Hindlimb muscle (tissue), 1 donor: ENCODE measurements around the gene EIF4ENIF1. TPM values are rescaled to one million over a fixed set of nuclear protein-coding genes. Genes with fewer than 3 reads are reported as not detected.
"Not testable (repeated sequence)": the region's sequence is repeated elsewhere in the genome, so short reads cannot be mapped to it uniquely, and the experiment has no call there.

ENCODE experiments used
- DNase-seq: peaks from one replicate; pipeline ENCODE4 v3.0.0-alpha.2; 2013
- polyA plus RNA-seq: library from polyadenylated mRNA; unstranded; fragments of 120-200 nt; gene quantifications from one replicate; pipeline ENCODE4 v1.2.1, GENCODE V29; 2013; ENCODE audit not compliant: insufficient read length

Gene EIF4ENIF1
- polyA plus RNA-seq, 1 donor, result 31.3 TPM

DNA sequence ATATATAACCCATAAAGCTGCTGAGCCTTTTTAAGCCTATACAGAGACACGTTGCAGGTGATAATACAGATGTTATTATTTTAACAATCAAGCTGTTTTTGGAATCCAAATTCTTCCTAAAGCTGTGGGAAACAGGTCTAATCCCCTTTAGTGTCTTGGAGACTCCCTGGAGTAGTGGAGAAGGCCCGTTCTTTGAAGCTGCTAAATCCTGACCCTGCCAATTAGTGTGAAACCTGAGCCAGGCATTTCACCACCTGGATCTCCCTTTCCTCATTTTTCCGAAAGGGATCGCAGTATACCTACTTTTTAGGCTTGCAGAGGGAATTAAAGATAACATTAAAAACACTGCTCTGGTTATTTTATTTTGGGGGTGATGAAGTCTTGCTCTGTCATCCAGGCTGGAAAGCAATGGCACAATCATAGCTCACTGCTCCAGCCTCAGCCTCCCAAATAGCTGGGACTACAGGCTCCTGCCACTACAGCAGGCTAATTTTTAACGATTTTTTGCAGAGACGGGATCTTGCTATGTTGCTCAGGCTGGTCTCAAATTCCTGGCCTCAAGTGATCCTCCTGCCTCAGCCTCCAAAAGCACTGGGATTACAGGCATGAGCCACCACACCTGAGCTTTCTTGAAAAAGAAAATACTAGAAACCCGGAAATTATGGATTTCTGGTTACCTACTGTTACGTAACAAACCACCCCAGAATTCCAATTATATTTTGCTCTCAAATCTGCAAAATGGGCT lies 1.7 kb upstream of the EIF4ENIF1 start:
- no peak for DNase-seq

GRCh38 chr22:31490496-31490925 lies 869 bp upstream of the EIF4ENIF1 start:
- DNase-seq, result peak; percentile 49

DNA sequence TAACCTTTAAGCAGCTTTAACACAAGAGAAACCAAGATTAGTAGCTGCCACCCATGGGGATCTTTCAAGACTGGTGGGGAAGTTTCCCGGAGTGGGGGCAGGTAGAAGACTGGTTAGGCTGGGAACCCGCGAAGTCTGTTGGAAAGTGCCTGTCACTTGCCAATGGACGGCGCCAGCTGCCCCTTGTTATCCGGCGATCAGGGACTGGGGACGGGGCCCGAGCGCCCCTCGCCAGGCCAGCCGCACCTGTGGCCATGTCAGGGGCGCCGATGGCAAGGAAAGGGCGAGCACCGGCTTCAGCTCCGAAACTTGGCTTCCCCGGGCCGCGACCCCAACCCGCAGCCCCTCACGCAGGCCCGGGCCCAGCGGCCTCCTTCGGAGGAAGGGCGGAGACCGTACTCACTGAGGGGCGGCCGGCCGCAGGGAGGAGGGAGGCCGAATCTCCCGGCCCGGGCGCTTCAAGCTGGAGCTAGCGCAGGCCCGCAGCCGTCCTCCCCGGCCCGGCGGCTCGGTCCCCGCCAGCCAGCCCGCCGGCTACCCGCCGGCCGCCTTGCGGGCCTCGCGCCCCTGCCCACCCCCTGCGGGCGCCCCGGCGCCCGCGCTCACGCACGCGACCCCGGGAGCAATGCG lies 539 bp downstream of the EIF4ENIF1 start:
- DNase-seq, result peak; percentile 25

DNA sequence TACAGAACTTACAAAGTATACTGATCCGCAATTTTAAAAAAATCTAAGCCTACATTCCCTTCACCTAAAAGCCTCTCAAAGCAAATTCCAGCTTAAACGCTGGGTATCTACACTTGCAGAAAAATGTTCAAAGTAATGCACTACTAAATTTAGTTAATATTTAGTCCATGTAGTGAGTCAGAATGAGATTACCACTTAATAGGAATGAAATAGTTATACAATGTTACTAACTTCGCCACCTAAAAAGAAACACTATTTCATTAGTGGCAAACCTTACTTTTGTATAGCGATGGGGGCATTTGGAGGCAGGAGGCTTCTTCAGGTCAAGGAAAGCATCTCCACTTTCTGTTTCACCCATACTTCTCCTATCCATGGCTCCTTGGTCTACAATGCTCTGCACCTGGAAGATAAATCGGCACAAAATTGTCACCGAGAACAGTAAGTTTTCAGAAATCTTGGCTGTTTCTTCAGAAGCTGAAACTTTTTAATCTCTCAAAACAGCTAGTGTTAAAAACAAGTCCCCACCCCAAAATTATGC lies 1.2 kb downstream of the EIF4ENIF1 start:
- no peak for DNase-seq

DNA sequence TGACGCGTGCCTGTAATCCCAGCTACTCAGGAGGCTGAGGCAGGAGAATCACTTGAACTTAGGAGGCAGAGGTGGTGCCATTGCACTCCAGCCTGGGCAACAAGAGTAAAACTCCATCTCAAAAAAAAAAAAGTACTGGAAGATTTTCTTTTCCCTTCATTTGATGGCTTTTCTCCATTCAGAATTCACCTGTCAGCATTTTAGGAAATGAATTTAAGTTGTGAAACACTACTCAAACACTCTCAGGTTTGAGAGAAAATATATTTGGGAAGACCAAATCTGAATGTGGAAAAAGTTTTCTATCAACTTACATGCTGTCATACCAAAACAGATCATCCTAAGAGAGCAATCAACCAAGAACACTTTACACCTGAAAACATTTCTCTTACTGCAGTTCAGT lies 2.7 kb downstream of the EIF4ENIF1 start:
- DNase-seq, result no peak

GRCh38 chr22:31486369-31486768 lies 3.3 kb downstream of the EIF4ENIF1 start:
- DNase-seq, result not testable (repeated sequence)

DNA sequence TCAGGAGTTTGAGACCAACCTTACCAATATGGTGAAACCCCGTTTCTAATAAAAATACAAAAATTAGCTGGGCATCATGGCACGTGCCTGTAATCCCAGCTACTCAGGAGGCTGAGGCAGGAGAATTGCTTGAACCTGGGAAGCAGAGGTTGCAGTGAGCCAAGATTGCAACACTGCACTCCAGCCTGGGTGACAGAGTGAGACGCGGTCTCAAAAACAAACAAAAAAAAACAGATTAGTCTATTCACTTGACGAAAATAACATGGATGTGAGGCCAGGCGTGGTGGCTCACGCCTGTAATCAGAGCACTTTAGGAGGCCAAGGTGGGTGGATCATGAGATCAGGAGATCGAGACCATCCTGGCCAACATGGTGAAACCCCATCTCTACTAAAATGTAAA lies 7.2 kb downstream of the EIF4ENIF1 start:
- not testable (repeated sequence) for DNase-seq

DNA sequence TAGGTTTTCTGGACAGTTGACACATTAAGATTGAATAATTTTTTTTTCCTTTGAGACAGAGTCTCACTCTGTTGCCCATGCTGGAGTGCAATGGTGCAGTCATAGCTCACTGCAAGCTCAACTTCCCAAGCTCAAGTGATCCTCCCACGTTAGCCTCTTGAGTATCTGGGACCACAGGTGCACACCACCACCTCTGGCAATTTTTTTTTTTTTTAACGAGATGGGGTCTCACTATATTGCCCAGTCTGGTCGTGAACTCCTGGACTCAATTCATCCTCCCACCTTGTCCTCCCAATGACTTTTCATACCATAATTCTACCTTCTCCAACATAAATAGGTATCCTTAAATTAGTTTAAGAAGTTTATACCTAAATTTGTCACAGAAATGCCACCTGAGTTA lies 8.5 kb downstream of the EIF4ENIF1 start:
- no peak for DNase-seq

DNA sequence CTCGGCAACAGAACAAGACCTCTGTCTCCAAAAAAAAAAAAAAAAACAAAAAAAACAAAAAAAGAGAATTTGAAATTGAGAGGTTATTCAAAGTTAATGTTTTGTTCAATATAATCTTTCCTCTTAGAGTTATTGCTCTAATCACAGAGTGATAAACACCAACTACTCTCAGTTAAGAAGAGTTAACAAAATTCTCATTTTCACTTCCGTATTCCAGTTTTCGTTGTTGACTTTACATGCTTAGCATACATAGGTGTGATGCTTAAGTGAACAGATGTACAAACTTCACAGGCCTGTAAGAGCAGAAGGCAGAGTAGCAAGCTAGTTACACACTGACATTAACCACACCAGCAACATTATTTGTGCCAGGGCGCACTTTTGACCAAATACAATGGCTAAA lies 12.3 kb downstream of the EIF4ENIF1 start:
- no peak for DNase-seq

- no peak for DNase-seq
Observed at GRCh38 chr22:31475800-31476199, 13.8 kb downstream of the EIF4ENIF1 start.

GRCh38 chr22:31474743-31475142 lies 14.9 kb downstream of the EIF4ENIF1 start:
- no peak for DNase-seq

DNA sequence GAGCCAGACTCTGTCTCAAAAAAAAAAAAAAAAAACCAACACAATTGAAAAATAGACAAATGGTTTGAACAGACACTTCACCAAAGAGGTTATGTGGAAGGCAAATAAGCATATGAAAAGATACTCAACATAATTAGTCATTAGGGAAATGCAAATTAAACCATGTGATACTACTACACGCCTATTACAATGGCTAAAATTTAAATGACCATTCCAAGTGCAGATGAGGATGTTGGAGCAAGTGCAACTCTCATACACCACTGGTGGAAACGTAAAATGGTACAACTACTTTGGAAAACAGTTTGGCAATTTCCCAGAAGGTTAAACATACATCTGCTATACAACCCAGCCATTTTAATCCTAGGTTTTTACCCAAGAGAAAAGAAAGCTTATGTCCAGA lies 24.3 kb downstream of the EIF4ENIF1 start:
- no peak for DNase-seq

DNA sequence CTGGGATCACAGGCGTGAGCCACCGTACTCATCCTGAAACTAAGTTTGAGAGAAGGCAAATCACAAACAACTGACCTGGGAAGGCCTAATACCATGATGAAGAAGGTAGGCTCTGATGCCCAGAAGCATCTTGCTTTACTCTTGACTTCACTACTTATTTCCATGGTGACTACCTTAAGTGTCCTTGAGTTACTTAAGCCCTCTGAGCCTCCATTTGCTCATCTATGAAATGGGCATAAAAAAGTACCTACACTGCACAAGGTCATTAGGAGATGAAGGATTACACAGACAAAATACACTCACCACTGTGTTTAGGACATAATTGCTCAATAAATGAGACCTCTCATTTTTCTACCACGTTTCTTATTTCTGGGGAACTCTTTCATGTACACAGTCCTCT lies 27.9 kb downstream of the EIF4ENIF1 start:
- no peak for DNase-seq

DNA sequence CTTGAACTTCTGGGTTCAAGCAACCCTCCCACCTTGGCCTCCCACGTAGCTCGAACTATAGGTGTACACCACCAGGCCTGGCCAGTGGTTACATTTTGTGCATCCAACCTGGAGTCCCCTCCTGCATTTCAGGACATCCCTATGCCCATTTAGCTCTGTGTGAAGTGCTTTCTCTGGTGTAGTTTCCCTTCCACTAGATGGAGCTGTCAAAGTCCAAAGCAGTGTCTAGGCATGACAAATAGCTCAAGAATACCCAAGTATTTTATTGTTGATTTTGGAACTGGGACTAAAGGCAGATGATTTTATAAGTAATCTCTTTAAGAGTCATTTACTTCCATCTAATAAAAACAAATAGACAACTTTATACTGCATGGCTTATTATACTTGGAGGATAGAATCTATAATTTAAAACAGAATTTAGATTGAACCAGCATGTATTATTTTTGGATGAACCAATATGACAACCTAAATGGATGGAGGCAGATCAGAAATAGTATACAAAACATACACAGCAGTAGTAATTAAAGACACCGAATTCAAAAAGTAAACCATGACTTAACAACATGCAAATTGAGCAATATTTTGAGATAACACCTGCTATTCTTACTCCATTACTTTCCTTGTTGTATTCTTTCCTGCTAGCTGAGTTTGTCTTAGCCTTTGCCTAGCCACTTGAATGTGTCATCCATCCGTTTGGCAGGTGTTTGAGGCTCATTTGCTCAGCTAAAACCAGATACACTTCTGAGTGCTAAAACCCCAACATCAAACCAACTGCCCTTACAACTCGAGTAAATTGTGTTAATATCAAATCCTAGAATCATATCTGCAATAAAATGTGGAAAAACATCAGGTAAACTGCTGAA lies 37.7 kb downstream of the EIF4ENIF1 start:
- no peak for DNase-seq

GRCh38 chr22:31449506-31449905 lies 40.1 kb downstream of the EIF4ENIF1 start:
- no peak for DNase-seq

- DNase-seq, result no peak
Observed at GRCh38 chr22:31448382-31448781, 41.3 kb downstream of the EIF4ENIF1 start.

GRCh38 chr22:31447337-31447736 lies 42.3 kb downstream of the EIF4ENIF1 start:
- DNase-seq, result no peak

DNA sequence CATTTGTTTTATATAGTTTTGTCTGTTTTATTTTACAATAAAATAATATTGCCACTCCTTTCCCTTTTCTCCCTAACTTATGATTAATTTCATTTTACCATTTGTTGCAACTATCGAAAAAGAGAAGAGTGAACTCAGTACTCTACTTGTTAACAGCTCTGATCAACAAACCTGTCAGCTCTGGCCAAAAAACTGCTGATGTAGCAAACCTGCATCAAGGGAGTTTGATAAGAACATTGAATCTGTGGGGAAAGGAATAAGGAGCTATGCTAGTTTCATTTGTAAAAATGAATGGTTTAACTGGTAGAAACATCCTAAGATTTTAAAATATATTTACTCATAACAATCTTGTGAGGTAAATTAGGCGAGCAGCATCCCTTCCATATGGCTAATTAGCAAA lies 42.9 kb downstream of the EIF4ENIF1 start:
- DNase-seq, result no peak

DNA sequence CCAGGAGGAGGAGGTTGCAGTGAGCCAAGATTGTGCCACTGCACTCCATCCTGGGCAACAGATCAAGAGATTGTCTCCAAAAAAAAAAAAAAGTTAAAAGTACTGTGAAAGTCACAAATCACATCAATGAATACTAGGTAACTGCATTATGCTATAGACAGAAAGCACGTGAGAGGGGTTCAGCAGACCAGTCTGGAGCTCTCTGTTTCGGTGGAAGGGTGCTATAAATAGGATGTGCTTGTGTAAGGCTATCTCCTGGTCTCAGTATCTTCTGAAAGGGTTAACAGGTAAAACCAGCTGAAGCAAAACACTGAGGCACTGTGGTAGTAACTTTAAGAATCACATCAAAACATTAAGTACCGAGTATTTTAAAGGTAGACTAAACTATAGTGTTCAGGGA lies 43.4 kb downstream of the EIF4ENIF1 start:
- no peak for DNase-seq

GRCh38 chr22:31445642-31446041 lies 44.0 kb downstream of the EIF4ENIF1 start:
- no peak for DNase-seq

GRCh38 chr22:31443516-31443915 lies 46.1 kb downstream of the EIF4ENIF1 start:
- no peak for DNase-seq

GRCh38 chr22:31442768-31443489 lies 46.7 kb downstream of the EIF4ENIF1 start:
- no peak for DNase-seq
